ENCODE results near the gene GRID2.

- TF ChIP-seq POLR2A (IDR thresholded peaks at IDR 0.05; ENCODE audit: low read depth, low read length) (no peak), SPI1 (IDR thresholded peaks at IDR 0.05; ENCODE audit: low read depth, low read length) (no peak)
These were observed 1439.9 kb downstream of the GRID2 start for GRCh38 chr4:93743635-93744034.

All from GM12891 (cell line).